GM12874 (cell line): ENCODE measurements around the gene BPIFB6.

Source experiments
- TF ChIP-seq, protein P1 (sequence below): IDR thresholded peaks from 2 replicates; pipeline ENCODE4 v1.5.1; 2011; ENCODE audit warnings: low read depth, mild to moderate bottlenecking, control low read depth, low read length, moderate library complexity; ENCODE audit not compliant: insufficient read depth

The BPIFB6 gene

DNA sequence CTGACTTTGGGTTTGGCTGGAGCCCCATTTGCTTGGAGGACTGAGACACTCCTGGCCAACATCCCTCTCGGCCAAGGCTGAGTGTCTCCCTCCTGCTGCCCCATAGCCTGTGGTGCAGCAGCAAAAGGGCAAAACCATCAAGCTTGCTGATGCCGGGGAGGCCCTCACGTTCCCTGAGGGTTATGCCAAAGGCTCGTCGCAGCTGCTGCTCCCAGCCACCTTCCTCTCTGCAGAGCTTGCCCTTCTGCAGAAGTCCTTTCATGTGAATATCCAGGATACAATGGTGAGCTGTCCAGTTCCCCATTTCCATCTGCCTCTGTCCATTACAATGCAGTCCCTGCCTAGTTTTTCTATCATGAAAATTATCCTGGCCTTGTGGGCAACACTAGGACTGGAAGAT lies 6.0 kb downstream of the BPIFB6 start:
- TF ChIP-seq, protein P1, sequence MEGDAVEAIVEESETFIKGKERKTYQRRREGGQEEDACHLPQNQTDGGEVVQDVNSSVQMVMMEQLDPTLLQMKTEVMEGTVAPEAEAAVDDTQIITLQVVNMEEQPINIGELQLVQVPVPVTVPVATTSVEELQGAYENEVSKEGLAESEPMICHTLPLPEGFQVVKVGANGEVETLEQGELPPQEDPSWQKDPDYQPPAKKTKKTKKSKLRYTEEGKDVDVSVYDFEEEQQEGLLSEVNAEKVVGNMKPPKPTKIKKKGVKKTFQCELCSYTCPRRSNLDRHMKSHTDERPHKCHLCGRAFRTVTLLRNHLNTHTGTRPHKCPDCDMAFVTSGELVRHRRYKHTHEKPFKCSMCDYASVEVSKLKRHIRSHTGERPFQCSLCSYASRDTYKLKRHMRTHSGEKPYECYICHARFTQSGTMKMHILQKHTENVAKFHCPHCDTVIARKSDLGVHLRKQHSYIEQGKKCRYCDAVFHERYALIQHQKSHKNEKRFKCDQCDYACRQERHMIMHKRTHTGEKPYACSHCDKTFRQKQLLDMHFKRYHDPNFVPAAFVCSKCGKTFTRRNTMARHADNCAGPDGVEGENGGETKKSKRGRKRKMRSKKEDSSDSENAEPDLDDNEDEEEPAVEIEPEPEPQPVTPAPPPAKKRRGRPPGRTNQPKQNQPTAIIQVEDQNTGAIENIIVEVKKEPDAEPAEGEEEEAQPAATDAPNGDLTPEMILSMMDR: no peak

DNA sequence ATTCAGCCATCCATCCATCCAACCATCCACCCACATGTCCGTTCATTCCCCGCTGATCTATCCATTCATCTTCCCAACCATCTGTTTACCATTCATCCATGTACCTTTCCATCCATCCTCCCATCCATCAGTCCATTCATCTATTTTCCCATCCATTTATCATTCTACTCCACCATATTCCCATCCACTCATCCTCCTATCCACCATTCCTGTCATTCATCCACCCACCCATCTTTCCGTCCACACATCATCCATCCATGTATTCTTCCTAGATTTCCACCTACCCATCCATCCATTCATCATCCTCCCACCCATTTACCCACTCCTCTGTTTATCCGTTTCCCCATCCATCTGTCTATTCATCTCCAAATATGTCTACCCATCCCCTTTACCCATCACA lies 6.8 kb downstream of the BPIFB6 start:
- TF ChIP-seq, protein P1: no peak

DNA sequence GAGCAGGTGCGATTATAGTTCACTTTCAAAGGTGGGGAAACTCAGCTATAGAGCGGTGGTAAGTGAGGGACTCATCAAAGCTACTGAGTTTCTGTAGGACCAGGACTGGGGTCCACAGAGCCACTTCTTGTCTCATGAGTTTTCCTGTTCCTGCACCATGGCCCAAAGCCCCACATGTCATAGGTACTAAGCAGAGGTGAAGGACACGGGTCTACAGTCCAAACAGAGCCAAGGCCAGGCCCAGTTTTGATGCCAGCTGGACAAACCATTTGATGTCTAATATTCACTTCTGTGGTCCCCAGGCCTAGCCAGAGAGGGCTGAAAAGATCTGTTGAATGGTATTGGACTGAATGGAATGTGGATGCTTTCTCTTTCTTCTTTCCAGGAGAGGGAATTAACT lies 11.0 kb downstream of the BPIFB6 start:
- TF ChIP-seq, protein P1: no peak

DNA sequence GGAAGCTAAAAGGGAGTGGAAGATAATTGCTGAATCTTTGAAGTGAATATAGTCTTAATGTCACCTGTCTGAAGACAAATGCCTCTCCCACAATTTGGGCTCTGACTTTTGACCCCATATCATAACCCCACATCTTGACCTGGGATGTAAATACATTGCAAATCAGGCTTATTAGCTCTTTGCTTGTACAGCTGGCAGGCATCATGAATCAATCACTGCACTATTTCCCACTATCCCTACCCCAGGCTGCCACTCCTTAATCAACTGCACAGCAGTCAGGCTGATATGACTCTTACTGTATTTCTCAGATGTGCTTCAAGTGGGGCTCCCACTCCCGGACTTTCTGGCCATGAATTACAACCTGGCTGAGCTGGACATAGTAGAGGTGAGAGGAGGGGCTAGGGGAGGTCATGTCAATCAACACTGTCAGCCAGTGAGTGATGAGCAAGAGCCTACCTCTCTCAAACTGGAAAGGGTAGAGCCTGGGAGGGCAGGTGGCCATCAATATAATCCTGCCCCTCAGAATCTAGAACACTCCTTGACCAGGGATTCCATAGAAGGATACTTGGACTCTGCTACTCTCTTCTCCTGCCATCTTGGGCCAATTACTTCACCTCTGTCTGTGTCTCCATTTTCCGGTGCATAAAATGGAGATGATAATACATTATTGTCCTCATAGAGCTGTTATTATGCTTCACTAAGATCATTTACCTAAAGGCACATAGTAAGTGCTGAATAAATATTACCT lies 11.7 kb downstream of the BPIFB6 start:
- TF ChIP-seq, protein P1: no peak

DNA sequence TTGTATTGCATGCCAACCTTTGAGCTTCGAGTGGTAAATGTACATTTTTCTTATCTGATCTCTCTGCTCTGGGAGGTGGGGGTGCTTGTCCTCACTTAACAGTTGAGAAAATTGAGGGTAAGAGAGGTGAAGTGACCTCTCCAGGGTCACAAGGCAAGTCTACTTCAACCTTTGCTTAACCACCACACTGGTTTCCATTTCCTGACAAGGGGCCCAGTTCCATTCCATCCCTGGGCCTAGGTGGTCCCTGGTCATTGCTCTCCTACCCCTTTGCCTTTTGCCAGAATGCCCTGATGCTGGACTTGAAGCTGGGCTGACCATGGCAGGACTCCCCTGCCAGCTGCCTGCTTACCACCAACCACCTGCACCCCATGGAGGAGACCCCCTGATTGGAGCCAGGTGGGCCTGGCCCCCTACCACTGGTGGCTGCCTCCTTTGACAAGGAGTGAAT lies 12.3 kb downstream of the BPIFB6 start:
- TF ChIP-seq, protein P1: no peak

DNA sequence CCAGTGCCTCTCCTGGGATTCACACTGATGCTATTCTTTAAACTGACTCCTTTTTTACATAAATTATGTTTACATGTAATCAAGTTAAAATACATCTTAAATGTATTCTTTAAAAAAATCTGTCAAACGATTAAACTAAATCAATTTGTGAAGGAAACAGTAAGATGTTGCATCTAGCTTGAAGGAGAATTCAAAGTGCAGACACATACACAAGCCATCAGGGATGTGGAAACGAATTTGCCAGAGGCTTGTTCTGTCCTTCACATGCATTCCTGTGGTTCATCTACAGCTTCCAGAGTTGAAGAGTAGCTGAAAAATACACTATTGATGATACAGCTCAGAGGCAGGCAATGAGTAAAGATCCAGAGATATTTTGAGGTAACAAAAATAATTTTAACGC lies 15.0 kb downstream of the BPIFB6 start:
- TF ChIP-seq, protein P1: no peak

DNA sequence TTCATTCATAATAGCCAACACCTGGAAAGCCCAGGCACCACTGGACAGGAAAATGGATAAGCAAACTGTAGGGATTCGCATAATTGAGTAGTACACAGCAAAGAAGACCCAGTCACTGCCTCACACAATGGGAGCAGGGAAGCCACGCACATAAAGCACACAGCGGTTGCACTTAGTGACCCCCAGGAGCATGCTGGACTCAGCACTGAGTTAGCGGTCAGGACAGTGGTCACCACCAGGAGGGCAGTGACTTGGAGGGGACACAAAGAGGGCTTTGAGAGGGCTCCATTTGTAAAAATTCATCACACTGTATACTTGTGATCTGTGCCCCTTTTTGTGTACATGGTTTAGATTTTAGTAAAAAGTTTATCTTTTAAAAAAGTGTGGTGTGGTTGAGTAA lies 19.9 kb downstream of the BPIFB6 start:
- TF ChIP-seq, protein P1: no peak
